ENCODE measurements around the gene MZT2B.
"Not testable (repeated sequence)": the region's sequence is repeated elsewhere in the genome, so short reads cannot be mapped to it uniquely, and the experiment has no call there.

The MZT2B gene

DNA sequence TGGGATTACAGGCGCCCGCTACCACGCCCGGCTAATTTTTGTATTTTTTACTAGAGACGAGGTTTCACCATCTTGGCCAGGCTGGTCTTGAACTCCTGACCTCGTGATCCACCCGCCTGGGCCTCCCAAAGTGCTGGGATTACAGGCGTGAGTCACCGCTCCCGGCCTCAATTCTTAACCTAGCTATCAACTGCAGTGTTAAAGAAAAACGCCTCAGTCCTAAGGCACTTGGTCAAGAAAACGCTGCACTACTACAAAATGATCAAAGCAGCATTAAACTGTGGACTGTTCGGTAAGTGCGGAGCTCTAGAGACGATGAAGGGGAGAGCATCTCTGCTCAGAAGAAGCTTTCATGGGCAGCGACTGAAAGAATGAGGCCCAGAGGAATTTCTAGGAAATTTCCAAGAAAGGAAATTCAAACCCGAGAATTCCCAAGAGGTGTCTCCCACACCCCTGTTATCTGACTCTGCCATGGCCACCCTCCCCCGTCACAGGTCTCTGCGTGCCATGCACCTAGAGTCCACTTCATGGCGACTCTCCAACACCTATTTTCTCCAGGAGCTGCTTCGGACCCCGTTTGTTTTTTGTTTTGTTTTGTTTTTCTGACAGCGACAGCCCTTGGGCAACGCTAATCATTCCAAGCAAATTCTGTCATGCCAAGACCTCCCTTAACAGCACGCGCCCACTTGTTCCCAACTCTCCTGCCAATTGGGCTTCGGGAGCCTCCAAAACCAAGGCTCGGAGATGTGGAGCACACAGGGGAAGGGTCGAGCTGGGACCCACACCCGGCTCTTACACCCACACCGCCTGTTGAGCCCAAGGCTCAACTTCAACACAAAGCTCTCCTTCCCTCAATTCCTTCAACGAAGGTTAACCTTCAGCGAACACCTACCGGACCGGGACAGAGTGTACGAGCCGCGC lies 1.4 kb upstream of the MZT2B start:
- not testable (repeated sequence) for DNase-seq (ENCODE audit: low read depth)

DNA sequence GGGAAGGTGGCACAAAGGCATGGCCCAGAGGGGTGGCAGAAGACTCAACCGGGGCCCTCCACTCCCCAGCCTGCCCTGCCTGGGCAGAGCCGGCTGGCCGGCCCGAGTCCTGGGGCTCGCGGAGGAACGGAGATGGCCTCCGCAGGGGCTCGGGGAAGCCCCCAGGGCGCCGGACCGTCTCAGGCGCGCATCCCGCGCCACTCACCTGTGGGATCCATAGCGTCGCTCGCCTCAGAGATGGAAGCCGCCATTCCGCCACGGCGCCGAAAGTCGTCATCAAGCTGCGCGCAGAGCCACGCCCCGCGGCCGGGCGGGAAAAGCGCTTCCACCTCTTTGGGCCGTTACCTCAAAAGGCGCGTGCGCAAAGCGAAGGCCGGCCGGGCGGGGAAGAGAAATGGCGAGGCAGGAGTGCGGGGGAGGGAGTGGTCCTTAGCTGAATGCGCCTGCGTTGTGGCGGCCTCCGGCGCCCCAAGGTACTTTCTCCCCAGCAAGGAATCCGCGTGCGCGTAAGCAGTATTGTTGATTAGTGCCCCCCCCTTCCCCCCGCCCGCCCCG lies 660 bp upstream of the MZT2B start, which contains the start of gene SMPD4:
TSS of gene SMPD4 (minus strand) at position 278 of the 555 bp plus-strand sequence. CDS start 5,010 bp downstream, outside the sequence.
- DNase-seq (ENCODE audit: low read depth): peak; percentile 96

DNA sequence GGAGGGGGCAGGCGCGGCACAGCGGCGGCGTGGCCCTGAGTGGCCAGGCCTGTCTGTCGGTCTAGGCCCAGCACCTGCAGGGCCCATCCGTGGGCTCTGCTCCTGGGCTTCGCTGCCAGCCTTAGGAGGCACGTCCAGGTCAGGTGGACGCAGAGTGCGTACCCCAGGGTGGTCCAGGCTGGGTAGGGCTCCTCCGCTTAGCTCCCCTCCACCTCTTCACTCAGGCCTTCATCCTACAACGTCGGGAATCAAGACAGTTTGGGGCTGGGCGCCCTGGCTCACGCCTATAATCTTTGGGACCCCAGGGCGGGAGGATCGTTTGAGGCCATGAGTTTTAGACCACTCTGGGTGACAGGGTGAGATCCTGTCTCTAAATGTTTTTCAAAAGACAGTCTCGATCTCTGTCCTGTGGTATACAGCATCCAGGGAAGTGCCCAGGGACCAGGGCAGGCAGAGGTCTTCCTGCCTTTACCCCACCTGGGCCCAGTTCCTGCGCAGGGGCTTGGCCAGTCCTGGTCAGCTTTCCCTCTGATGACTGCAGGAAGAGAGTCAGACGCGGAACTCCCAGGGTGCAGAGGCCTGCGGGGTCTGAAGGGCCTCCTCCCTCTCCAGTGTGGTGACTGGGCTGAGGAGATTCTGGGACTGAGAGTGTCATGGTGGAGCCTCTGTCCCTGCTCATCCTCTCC lies 907 bp downstream of the MZT2B start:
- DNase-seq (ENCODE audit: low read depth): not testable (repeated sequence)

DNA sequence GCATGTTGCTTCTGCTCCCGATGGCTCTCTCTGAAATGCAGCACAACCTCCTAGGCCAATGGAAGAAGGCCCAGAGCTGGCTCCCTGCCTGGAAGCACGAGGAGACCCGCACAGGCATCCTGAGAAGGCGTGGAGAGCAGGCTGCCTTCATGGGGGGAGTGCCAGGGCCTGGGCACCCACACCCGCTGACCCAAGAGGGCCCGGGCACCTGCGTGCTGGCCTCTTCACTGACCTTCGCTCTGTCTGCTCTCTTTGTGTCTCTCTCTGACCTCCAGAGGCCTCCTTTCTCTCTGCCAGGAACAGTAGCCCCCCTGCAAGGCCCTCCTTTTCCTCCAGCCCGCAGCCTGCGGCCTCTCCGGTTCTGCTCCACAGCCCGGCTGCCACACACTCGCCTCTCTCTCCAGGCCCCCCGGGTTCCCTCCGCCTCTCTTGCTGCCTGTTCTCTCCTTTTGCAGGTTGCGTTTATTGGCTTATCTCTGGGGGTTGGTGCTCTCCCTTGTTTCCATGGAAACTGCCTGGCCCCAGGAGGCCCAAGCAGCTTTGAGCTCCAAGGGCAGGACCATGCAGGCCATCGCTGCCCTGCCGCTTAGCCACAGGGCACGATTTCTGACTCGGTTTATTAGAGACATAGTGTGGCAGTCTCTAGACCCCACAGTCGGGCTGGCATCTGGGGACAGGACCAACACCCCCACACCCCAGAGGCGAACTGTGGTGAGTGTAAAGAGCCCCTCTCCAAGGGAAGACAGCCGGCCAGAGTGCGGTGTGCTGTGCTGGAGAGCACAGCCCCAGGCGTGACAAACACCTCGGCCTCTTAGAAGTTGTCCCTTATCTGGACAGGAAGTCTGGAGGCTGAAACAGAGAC lies 1.7 kb downstream of the MZT2B start:
- no peak for DNase-seq (ENCODE audit: low read depth)

DNA sequence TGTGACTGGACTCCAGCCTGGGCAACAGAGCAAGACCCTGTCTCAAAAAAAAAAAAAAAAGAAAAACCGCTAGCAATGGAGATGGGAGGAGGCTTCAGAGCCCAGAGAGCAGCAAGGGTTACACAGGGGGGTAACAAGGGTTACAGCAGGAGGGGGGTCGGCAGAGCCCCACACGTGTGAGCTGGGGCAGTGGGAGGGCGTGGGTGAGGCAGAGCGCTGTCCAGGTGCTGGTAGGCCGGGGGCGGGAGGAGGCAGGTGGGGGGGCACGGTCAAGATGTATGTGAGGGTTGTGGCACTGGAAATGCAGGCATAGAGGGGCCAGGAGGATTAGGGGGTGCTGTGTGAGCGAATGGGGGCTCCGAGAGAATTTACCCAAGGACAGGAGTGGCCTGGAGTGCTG lies 3.4 kb downstream of the MZT2B start:
- no peak for DNase-seq (ENCODE audit: low read depth)

DNA sequence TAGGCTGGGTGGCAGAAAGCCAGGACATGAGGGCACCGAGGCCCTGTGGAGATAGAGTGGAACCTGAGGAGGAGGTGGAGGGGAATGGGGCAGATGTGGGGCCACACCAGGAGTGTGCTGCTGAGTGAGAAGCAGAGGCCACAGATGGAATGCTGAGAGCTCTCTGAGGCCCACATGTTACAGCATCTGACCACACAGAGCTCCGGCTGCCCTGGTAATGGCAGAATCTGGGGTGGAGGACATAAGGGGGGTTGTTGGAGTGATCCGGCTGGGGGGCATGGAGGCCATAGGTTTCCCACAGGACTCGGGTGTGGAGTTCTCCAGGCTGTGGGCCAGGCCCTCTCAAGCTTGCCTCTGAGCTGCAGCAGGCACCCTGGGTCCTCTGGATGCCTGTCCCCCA lies 3.8 kb downstream of the MZT2B start:
- no peak for DNase-seq (ENCODE audit: low read depth)

DNA sequence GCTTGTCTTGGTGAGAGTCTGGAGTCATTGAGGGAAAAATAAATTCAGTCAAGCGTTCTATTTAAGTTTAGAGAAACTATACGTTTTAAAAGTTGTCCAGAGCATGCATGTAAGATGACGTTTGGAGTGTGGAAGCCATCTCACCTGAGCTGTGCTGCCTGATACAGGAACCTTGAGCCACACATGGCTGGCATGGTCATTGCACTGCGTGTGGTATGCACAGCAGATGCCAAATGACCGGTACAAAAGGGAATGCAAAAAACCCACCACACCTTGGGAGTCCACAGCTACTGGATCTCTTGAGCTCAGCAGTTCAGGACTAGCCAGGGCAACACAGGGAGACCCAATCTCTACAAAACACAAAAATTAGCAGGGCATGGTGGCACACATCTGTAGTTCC lies 4.3 kb downstream of the MZT2B start:
- no peak for DNase-seq (ENCODE audit: low read depth)

DNA sequence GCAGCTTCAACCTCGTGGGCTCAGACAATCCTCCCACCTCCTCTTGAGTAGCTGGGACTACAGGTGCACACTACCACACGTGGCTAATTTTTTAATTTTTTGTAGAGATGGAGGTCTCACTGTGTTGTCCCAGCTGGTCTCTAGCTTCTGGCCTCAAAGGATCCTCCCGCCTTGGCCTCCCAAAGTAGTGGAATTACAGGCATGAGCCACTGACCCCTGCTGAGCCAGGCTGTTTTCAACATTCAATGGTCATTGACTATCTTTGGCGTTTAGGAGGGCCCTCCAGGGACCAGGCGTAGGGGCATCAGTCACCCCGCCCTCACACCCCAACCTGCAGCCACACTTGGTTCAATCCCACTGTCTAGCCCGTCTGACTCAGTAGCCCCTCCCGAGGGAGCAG lies 5.2 kb downstream of the MZT2B start:
- DNase-seq (ENCODE audit: low read depth): no peak

DNA sequence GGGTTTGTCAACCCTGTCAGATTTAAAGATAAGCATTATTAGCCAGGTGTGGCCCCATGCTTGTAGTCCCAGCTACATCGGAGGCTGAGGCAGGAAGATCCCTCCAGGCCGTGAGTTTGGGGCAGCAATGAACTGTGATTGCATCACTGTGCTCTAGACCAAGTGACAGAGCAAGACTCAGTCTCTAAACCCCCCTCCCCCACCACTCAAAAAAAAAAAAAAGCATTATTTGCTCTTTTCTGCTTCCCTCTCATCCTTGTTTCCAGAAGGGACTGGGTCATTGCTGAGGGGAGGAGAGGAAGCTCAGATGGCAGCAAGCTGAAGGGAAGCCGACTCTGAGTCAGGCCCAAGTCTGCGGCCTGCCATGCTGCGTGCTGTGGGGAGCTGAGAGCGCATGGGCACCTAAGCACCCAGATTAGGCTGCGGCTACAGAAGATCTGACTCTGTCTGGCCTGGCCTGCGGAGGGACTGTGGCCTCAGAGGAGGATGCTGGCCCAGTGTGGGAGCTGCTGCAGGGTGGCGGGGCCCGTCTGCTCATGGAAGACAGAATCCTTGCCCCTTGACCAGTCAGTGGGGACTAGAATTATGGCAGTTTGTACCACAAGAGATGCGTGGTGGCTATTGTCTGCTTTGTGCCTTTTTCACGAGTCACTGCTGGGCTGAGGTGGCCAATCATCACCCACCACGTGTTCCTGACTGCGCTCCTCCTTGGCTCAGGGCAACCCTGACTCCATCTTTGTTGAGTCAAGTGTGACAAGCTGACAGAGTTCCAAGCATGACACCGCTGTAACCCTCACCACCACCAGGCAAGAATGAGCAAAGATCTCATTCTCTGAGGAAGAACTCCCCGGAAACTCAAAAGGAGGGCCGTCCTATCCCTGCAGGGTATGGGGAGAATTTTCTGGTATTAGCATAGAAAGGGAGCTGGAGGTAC lies 6.1 kb downstream of the MZT2B start:
- DNase-seq (ENCODE audit: low read depth): not testable (repeated sequence)

DNA sequence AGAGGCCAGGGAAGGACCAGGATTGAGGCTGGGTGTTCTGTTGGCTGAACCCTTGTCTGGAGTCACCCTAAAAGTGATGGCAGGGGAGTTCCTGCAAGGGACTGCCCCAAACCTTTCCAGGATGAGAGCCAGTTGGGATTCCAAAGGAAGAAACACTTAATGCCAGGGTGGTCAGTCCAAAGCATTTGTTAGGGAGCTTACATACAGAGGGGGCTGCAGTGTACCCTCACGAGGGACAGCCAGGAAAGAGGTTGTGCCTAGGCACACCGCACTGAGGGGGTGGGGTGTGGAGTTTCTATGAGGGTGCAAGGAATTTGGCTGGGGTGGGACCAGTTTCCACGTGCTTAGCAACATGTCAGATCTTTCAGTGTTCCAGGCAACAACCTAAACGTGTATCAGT lies 6.9 kb downstream of the MZT2B start:
- DNase-seq (ENCODE audit: low read depth): not testable (repeated sequence)

DNA sequence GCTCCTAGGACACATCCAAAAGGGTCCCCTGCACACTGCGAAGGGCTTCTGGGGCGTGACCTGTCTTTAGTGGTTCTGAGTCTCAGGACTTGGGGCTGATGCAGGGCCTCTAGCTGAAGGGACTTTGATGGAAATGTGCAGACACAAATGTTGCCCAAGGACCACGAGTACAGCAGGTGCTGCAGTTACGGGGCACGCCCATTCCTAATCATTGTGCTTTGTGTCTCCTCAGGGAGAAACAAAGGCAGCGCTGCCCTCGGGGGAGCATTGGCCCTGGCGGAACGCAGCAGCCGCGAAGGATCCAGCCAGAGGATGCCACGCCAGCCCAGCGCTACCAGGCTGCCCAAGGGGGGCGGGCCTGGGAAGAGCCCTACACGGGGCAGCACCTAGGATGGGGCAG lies 8.2 kb downstream of the MZT2B start:
- no peak for DNase-seq (ENCODE audit: low read depth)

DNA sequence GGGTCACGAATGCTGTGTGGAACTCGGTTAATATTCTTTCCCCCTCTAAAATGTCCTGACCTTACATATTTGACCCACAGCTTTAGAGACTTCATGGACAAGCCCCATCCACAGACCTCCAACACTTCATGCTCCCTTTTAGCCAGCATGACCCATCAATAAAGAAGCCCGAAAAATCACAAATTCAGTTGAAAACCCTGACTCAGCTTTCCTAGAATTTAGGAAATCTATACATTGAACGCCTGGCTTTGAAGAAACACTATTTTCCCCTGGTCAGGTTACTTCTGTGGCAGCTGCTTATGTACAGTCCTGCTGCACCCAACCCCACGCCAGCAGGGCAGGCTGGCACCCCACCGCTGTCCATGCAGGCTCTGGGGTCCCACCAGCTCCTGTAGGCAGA lies 9.3 kb downstream of the MZT2B start:
- DNase-seq (ENCODE audit: low read depth): not testable (repeated sequence)

DNA sequence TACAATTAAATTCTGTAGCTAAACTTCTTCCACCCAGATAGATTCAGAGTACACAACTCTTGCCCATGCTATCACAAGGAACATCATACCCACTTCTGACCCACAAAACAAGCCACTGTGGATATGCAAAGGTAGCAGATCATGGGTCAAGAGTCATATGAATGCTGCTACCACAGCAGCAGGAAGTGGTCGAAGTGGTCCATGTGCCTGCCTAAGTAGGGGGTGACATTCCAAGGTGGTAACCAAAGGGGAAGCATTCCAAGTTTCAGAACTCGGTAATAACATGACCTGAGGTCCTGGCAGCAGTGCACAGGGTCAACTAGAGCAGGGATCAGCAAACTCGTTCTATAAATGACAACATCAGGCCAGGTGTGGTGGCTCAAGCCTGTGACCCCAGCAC lies 10.4 kb downstream of the MZT2B start:
- not testable (repeated sequence) for DNase-seq (ENCODE audit: low read depth)

DNA sequence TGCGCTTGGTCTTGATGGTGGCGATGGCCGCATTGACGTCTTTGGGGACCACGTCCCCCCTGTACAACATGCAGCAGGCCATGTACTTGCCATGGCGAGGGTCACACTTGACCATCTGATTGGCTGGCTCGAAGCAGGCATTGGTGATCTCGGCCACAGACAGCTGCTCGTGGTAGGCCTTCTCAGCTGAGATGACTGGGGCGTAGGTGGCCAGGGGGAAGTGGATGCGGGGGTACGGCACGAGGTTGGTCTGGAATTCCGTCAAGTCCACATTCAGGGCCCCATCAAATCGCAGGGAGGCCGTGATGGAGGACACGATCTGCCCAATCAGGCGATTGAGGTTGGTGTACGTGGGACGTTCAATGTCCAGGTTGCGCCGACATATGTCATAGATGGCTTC lies 11.8 kb downstream of the MZT2B start:
- not testable (repeated sequence) for DNase-seq (ENCODE audit: low read depth)

DNA sequence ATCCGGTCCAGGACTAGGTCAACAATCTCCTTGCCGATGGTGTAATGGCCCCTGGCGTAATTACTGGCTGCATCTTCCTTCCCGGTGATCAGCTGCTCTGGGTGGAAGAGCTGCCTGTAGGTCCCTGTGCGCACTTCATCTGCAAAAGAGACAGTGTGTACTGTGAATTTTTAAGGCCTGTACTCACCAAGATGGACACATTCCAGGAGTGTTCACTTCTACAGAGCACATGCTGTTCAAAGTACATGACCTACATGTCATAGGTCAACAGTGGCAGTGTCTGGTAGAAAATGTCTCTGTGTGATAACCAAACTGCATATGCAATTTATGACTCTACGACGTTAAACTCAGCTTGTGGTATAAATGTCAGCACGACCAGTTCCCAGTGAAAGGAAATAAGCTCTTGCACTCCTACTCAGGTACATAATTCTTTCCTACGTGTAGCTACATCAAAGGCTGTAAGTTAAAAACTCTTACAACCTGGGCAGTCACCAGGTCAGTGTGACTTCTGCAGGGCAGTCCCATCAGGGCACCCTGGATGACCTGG lies 13.1 kb downstream of the MZT2B start:
- not testable (repeated sequence) for DNase-seq (ENCODE audit: low read depth)

DNA sequence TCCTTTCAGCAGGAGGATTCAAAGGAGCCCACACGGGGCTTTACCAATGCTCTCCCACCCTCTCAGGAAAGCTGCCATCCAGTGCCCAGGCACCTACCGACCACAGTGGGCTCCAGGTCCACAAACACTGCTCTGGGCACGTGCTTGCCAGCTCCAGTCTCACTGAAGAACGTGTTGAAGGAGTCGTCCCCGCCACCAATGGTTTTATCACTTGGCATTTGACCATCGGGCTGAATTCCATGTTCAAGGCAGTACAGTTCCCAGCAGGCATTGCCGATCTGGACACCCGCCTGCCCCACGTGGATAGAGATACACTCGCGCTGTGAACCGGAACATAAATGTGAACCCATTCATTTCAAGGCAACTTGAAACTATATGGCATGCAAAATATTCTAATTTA lies 14.0 kb downstream of the MZT2B start:
- not testable (repeated sequence) for DNase-seq (ENCODE audit: low read depth)

DNA sequence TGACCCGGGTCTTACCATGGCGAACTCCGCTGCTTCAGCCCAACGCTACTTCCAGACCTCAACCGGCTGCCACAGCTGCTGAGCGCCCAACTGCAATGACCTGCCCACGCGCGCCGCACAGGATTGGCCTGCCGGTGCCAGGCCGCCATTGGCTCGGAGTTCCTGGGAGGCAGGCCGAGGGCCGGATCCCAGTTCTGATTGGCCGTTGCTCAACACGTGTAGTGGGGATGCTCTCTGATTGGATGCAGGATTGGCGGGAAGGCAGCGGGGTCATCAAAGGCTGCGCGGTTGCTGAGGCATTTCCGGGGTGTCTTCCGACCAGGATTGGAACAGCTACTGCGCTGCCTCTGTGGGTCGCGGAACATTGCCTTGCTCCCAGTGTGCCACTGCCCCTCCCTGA lies 16.3 kb downstream of the MZT2B start, which contains the start of gene TUBA3E:
TSS of gene TUBA3E (minus strand) at position 97 of the 400 bp plus-strand sequence. CDS start at position 18, 79 bp downstream.
- DNase-seq (ENCODE audit: low read depth): no peak

DNA sequence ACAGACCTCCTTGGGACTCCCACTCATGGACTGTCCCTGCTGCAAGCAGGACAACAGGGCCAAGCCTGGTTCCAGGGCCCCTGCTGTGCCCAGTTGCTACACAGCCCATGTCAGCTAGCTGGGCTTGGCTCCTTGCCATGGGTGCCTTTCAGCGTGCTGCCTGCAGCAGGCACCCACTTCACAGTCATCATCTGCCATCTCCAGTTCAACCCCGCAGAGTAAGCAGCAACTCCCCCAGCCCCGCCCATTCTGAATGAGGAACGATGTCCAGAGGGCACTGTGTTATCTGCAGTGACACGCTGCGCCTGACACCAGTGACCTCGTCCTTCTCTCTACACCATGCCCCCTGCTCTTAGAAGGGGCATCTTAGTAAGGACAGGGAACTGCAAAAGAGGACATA lies 20.5 kb downstream of the MZT2B start:
- not testable (repeated sequence) for DNase-seq (ENCODE audit: low read depth)

DNA sequence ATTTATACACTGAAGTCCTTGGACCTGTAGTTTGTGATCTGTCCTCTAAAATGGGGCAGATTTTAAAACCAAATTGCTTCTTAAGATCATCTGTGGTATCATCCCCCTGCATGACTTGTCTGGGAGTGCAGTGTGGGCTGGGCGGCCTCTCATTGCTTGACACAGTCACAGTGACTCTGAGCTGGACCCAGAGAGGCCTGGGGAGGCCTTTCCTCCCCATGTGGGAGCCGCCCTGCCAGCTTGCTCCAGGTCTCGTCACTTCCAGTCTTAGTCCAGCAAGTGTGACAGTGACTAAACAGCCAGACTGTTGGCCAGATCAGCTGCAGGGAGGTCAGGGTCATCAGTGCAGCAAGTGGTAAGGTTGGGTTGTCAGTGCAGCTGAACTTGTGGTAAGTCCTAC lies 21.1 kb downstream of the MZT2B start:
- DNase-seq (ENCODE audit: low read depth): not testable (repeated sequence)

DNA sequence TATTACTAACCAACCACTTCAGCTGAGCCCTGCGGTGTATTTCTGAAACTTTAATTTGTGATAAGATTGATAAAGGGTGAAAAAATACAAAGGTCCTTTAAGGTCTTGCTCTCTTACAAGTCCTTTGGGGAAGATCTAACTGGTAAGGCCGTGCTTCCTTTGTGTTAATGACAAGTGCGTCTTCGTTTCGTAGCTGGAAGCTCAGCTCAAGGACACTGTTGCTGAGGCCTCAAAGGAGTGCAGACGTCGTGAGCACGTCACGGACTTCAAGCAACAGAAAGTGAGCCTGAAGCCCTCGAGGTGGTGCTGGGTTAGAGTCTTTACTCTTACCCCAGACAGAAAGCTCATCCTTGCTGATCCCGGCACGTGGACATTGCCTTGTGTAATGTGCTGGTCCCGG lies 25.0 kb downstream of the MZT2B start:
- DNase-seq (ENCODE audit: low read depth): not testable (repeated sequence)

Measured in stimulated activated CD8-positive, alpha-beta memory T cell treated with anti-CD3 and anti-CD28 coated beads, Interleukin-15, amount 100 ng/mL, for 1 hour (primary cell).